ENCODE results near the gene NBPF12.
"Not testable (repeated sequence)": the region's sequence is repeated elsewhere in the genome, so short reads cannot be mapped to it uniquely, and the experiment has no call there.

DNA sequence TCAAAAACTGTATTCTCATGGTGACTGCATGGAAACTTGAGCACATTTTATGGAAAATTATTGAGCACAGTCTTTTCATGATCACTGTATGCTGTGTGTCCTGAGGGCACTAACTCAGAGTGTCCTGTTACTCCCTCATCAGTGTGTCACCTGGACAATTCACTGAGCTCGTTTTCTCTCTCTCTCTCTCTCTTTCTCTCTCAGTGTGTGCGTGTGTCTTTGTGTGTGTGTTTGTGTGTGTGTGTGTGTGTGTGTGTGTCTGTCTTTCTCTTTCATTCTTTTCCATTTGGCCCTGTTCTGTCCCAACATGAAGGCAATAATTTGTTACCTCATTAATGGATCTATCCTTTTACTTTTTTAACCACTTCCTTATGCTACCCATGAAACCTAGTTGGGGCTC lies 49.4 kb downstream of the NBPF12 start:
- TF ChIP-seq, protein P1, sequence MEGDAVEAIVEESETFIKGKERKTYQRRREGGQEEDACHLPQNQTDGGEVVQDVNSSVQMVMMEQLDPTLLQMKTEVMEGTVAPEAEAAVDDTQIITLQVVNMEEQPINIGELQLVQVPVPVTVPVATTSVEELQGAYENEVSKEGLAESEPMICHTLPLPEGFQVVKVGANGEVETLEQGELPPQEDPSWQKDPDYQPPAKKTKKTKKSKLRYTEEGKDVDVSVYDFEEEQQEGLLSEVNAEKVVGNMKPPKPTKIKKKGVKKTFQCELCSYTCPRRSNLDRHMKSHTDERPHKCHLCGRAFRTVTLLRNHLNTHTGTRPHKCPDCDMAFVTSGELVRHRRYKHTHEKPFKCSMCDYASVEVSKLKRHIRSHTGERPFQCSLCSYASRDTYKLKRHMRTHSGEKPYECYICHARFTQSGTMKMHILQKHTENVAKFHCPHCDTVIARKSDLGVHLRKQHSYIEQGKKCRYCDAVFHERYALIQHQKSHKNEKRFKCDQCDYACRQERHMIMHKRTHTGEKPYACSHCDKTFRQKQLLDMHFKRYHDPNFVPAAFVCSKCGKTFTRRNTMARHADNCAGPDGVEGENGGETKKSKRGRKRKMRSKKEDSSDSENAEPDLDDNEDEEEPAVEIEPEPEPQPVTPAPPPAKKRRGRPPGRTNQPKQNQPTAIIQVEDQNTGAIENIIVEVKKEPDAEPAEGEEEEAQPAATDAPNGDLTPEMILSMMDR (IDR thresholded peaks at IDR 0.05): not testable (repeated sequence)
- not testable (repeated sequence) for TF ChIP-seq POLR2A (IDR thresholded peaks at IDR 0.05)

All from suprapubic skin (tissue), 3 donors.